Neural progenitor cell (in vitro differentiated cells): ENCODE measurements around the gene OR52E6. TPM values are rescaled to one million over a fixed set of nuclear protein-coding genes. Genes with fewer than 3 reads are reported as not detected.

ENCODE experiments used
- DNase-seq: peaks from one replicate; pipeline ENCODE4 v3.0.0-alpha.2; 2016; ENCODE audit warnings: low spot score
- H2AFZ ChIP-seq: fragments of 200-600 bp; sonication (generic); replicated peaks from 2 replicates; pipeline ENCODE4 v1.6.1; 2016; ENCODE audit warnings: antibody characterized with exemption
- H3F3A ChIP-seq: fragments of 200-600 bp; sonication (generic); 2 replicates; pipeline ENCODE4 v1.6.1; 2016; ENCODE audit warnings: antibody characterized with exemption, low read depth
- H3K27ac ChIP-seq: fragments of 200-600 bp; sonication (generic); 2 replicates; pipeline ENCODE4 v1.5.1; 2016; ENCODE audit warnings: mild to moderate bottlenecking
- H3K27me3 ChIP-seq: fragments of 200-600 bp; sonication (generic); 2 replicates; pipeline ENCODE4 v1.6.1; 2016; ENCODE audit warnings: mild to moderate bottlenecking, moderate library complexity
- H3K36me3 ChIP-seq: fragments of 200-600 bp; sonication (generic); 2 replicates; pipeline ENCODE4 v1.5.1; 2016
- H3K4me1 ChIP-seq: fragments of 200-600 bp; sonication (generic); 2 replicates; pipeline ENCODE4 v1.6.1; 2016; ENCODE audit warnings: mixed run types
- H3K4me2 ChIP-seq: fragments of 200-600 bp; sonication (generic); 2 replicates; pipeline ENCODE4 v1.6.1; 2016
- H3K4me3 ChIP-seq: fragments of 200-600 bp; sonication (generic); 2 replicates; pipeline ENCODE4 v1.5.1; 2016
- H3K79me2 ChIP-seq: fragments of 200-600 bp; sonication (generic); 2 replicates; pipeline ENCODE4 v1.6.1; 2016; ENCODE audit warnings: low read depth
- H3K9ac ChIP-seq: fragments of 200-600 bp; sonication (generic); 2 replicates; pipeline ENCODE4 v1.6.1; 2016
- H3K9me3 ChIP-seq: fragments of 200-600 bp; sonication (generic); 2 replicates; pipeline ENCODE4 v1.5.1; 2016; ENCODE audit warnings: low read depth
- H4K20me1 ChIP-seq: fragments of 200-600 bp; sonication (generic); 2 replicates; pipeline ENCODE4 v1.6.1; 2016; ENCODE audit warnings: low read depth
- H3K27ac Mint-ChIP-seq: 3 replicates; pipeline ENCODE4 v1.8.0; 2021; ENCODE audit warnings: mixed read lengths
- H3K27me3 Mint-ChIP-seq: 2 replicates; pipeline ENCODE4 v1.8.0; 2022; ENCODE audit warnings: low read depth, mild to moderate bottlenecking, inconsistent platforms, moderate library complexity, mixed read lengths; ENCODE audit not compliant: insufficient read depth
- H3K36me3 Mint-ChIP-seq: 3 replicates; pipeline ENCODE4 v1.8.0; 2021; ENCODE audit warnings: mixed read lengths
- H3K4me1 Mint-ChIP-seq: 3 replicates; pipeline ENCODE4 v1.8.0; 2021; ENCODE audit warnings: mixed read lengths
- H3K4me3 Mint-ChIP-seq: 3 replicates; pipeline ENCODE4 v1.8.0; 2021; ENCODE audit warnings: mild to moderate bottlenecking, moderate library complexity, mixed read lengths
- H3K9me3 Mint-ChIP-seq: 3 replicates; pipeline ENCODE4 v1.8.0; 2020; ENCODE audit warnings: mixed read lengths
- EZH2 ChIP-seq: fragments of 200-600 bp; sonication (generic); IDR thresholded peaks from 2 replicates; pipeline ENCODE4 v1.6.1; 2017; ENCODE audit warnings: antibody characterized with exemption, mild to moderate bottlenecking, moderate library complexity
- EZH2phosphoT487 ChIP-seq: fragments of 200-600 bp; sonication (generic); IDR thresholded peaks from 2 replicates; pipeline ENCODE4 v1.6.1; 2017; ENCODE audit warnings: antibody characterized with exemption
- total RNA-seq: library from RNA; depleted of rRNA; stranded (reverse); fragments of >200 nt; gene quantifications from 2 replicates; pipeline ENCODE4 v1.2.3, GENCODE V29; 2015; ENCODE audit warnings: low replicate concordance
- TF ChIP-seq, protein P1 (sequence below): fragments of 200-600 bp; sonication (generic); IDR thresholded peaks from 2 replicates; pipeline ENCODE4 v1.5.1; 2017; ENCODE audit warnings: antibody characterized with exemption, mild to moderate bottlenecking

OR52E6 gene
- total RNA-seq, 1 donor from 2014 or later = not detected

DNA sequence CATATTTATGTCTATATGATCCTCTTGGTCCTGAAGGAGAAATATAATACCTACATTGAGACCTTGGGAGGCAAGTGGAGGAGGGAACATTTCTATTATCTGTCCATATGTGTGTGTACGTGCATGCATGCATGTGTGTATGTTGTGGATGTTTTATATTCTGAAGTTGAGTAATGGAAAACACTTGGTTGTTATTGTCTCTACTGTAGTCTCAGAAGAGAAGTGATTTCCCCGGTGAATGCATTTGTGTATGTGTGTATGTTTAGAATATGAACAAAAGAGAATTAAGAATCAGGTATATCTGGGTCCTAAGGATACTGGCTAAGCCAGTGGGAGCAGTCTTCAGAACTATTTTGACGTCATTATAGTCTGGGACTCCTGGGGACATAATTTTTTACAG is 50.5 kb downstream of the OR52E6 start, which contains the start of gene OR52N1:
TSS of gene OR52N1 (minus strand) at position 101 of the 400 bp plus-strand sequence. CDS start 2,449 bp downstream, outside the sequence.
- Histone ChIP-seq H3K27ac (no peak within 1 kb of the TSS), H4K20me1 (no peaks in the 10 kb centered on the region), H3K4me1 (no peaks in the 10 kb centered on the region), H3K36me3 (no peaks in the 10 kb centered on the region), H3K27me3 (no peaks in the 10 kb centered on the region), H3F3A (no peaks in the 10 kb centered on the region), H3K4me2 (no peak within 1 kb of the TSS), H3K4me3 (no peak within 1 kb of the TSS), H2AFZ (no peak within 1 kb of the TSS), H3K9ac (no peak within 1 kb of the TSS), H3K9me3 (no peaks in the 10 kb centered on the region), H3K79me2 (no peaks in the 10 kb centered on the region)
- no peak within 1 kb of the TSS for H3K27ac Mint-ChIP-seq
- no peaks in the 10 kb centered on the region for H3K9me3 Mint-ChIP-seq
- TF ChIP-seq, protein P1, sequence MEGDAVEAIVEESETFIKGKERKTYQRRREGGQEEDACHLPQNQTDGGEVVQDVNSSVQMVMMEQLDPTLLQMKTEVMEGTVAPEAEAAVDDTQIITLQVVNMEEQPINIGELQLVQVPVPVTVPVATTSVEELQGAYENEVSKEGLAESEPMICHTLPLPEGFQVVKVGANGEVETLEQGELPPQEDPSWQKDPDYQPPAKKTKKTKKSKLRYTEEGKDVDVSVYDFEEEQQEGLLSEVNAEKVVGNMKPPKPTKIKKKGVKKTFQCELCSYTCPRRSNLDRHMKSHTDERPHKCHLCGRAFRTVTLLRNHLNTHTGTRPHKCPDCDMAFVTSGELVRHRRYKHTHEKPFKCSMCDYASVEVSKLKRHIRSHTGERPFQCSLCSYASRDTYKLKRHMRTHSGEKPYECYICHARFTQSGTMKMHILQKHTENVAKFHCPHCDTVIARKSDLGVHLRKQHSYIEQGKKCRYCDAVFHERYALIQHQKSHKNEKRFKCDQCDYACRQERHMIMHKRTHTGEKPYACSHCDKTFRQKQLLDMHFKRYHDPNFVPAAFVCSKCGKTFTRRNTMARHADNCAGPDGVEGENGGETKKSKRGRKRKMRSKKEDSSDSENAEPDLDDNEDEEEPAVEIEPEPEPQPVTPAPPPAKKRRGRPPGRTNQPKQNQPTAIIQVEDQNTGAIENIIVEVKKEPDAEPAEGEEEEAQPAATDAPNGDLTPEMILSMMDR = no peak
- TF ChIP-seq EZH2phosphoT487 = no peak
- no peak for TF ChIP-seq EZH2
- no peaks in the 10 kb centered on the region for H3K27me3 Mint-ChIP-seq
- H3K4me1 Mint-ChIP-seq = no peaks in the 10 kb centered on the region
- no peaks in the 10 kb centered on the region for H3K36me3 Mint-ChIP-seq
- DNase-seq = no peak
- H3K4me3 Mint-ChIP-seq = no peak within 1 kb of the TSS

Other genes with a start within 250 kb of the OR52E6 start
- gene TRIM6, start 245.3 kb downstream of the OR52E6 start, total RNA-seq = 7.1 and 7.4 TPM in 2 replicates
- 4.1 and 4.5 TPM in 2 replicates for gene TRIM34, start 216.9 kb downstream of the OR52E6 start, total RNA-seq
- gene TRIM5, start 156.8 kb downstream of the OR52E6 start, total RNA-seq = 24.5 and 26.7 TPM in 2 replicates
- gene TRIM22, start 152.1 kb downstream of the OR52E6 start, total RNA-seq = 15.1 and 21.3 TPM in 2 replicates
- 0.41 TPM in 1 of 2 replicates, not detected in the other for gene OR56B1, start 105.4 kb downstream of the OR52E6 start, total RNA-seq
- gene OR52N4, start 87.7 kb downstream of the OR52E6 start, total RNA-seq = 0.12 TPM in 1 of 2 replicates, not detected in the other
- not detected in 2 replicates for gene OR52N5, start 58.5 kb downstream of the OR52E6 start, total RNA-seq
- 0.12 TPM in 1 of 2 replicates, not detected in the other for gene OR52N1, start 50.6 kb downstream of the OR52E6 start, total RNA-seq
- not detected in 2 replicates for gene OR52N2, start 33.0 kb downstream of the OR52E6 start, total RNA-seq
- gene OR52E8, start 15.8 kb upstream of the OR52E6 start, total RNA-seq = 0.46 TPM in 1 of 2 replicates, not detected in the other
- not detected in 2 replicates for gene OR52E4, start 38.7 kb upstream of the OR52E6 start, total RNA-seq
- not detected in 2 replicates for gene OR52E5, start 51.3 kb upstream of the OR52E6 start, total RNA-seq
- not detected in 2 replicates for gene OR56A3, start 100.4 kb upstream of the OR52E6 start, total RNA-seq
- 0.40 TPM in 1 of 2 replicates, not detected in the other for gene OR56A5, start 126.6 kb upstream of the OR52E6 start, total RNA-seq
- 2.3 TPM in 1 of 2 replicates, not detected in the other for gene OR52L1, start 145.1 kb upstream of the OR52E6 start, total RNA-seq
- 0.30 and 0.62 TPM in 2 replicates for gene OR56A4, start 165.0 kb upstream of the OR52E6 start, total RNA-seq
- 0.87 and 1.8 TPM in 2 replicates for gene OR56A1, start 188.9 kb upstream of the OR52E6 start, total RNA-seq